GM18498 (cell line): ENCODE results near the gene SLC44A5.
"Not testable (repeated sequence)": the region's sequence is repeated elsewhere in the genome, so short reads cannot be mapped to it uniquely, and the experiment has no call there.

ENCODE experiments used
- ATAC-seq: cut with Tn5 transposase; IDR thresholded peaks from one replicate; pipeline ENCODE4 v1.9.1; 2021; ENCODE audit warnings: mild to moderate bottlenecking, moderate library complexity; ENCODE audit not compliant: unreplicated experiment

The SLC44A5 gene

DNA sequence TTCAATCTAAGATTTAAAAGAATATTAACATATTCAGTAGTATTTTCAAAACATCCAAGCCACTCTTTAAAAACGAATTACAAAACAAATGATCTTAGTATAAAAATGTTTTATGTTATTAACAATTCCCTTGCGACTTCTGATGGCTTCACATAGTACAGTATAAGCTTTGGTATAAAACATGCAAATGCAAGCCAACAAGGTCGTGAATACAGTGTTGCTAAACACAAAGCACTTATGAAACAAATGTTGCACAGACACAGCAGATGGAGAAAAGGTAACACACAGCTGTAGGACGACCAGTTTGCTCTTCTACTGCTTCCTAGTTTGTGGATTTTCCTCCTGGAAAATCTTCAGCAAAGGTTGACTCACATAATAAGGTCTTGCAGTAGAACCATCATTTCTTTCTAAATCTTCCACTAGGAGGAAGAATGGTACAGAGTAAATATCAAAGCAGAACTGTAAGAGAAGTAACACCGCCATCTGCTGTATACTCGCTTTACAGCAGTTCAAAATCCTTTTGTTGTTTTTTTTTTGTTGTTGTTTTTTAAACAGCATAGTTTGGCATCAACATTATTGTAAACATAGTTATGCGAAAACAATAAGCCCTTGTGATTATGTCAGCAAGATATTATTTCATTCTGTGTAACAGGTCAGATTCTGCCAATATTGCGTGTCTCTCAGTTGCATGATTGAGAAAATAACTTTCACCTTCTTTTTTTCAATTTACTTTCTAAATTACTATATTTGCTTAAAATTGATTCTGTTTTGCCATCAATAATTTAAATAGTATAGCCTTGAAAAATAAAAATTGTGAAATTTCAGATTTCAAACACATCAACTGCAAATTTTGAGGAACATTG, 407.3 kb downstream of the SLC44A5 start:
- peak; percentile 92 for ATAC-seq

GRCh38 chr1:75202751-75203150, 408.2 kb downstream of the SLC44A5 start:
- no peak for ATAC-seq

DNA sequence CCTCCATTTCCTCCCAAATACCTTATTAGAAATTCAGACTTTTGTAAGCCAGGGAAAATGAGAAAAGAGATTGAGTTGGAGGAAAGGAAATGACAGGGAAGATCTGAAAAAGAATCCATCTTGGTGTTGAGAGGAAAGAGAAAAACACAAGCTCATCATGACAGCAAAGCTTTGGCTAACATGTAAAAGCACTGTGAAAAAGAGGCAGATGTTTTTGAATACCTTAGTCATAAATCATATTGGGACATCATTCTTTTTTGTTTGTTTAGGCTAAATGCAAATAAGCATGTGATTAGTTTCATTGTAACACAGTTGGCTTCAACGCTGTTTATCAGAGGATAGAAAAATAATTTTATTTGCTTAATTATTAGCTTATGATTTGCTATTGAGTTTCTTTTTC, 412.2 kb downstream of the SLC44A5 start:
- ATAC-seq: no peak

DNA sequence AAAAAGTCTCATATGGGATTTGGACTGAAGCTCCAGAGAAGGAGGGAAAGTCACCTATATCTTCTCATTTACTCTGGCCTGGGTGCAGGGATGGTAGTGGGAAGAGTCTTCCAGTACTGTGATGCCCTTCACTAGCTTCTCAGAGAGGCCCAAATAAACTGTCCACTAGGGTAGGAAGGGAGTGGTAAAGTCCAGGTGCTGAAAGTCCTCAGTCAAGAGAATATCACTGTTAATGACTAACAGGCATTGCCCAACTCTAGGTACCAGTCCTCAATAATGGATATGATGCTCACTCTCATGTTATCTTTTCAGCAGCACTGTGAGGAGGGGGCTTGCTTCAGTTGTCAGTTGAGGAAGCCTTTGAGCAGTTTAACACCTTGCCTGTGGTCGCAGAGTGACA, 412.8 kb downstream of the SLC44A5 start:
- no peak for ATAC-seq

- no peak for ATAC-seq
These were observed 422.0 kb downstream of the SLC44A5 start for GRCh38 chr1:75188892-75189291.

DNA sequence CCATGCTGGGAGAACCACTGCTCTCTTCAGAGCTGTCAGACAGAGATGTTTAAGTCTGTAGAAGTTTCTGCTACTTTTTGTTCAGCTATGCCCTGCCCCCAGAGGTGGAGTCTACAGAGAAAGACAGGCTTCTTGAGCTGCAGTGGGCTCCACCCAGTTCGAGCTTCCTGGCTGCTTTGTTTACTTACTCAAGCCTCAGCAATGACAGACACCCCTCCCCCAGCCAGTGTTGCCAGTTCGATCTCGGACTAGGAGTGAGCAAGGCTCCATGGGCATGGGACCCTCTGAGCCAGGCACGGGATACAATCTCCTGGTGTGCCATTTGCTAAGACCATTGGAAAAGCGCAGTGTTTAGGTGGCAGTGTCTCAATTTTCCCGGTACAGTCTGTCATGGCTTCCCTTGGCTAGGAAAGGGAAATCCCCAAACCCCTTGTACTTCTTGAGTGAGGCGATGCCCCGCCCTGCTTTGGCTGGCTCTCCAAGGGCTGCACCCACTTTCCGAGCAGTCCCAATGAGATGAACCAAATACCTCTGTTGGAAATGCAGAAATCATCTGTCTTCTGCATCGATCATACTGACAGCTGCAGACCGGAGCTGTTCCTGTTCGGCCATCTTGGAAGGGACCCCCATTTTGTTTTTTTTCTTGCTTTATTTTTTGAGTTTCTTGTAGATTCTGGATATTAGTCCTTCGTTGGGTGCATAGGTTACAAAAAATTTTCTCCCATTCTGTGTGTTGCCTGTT, 429.5 kb downstream of the SLC44A5 start:
- not testable (repeated sequence) for ATAC-seq

DNA sequence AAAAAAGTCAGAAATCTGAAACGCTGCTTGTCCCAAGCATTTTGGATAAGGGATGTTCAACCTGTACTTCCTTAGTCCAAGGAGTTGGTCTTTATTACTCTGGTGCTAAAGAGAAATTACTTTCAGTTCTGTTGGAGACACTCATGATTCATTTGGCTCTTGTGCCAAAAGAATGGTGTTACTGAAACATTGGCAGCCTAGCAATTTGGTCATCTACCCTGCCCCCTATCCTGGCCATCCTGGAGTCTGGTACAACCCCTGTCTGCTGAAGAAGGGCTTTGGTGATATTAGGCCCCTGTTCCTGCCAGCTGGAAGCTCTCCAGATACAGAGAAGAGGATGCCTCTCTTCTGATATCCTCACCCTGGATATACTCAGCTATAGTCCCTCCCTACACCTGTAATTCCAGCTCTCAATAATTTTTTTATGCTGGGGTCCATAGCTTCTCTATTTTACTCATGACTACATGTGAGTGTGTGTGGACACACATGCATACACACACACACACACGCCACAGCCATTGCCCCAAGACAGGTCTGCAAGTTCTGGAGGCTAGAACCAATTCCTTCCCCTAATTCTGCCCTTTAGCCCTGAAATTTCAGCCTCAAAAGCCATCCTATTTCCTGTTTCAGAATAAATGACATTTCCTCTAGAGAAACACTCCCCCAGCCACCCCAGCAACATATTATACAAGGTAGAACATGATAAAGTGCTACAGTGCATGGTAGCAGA, 436.7 kb downstream of the SLC44A5 start:
- no peak for ATAC-seq

GRCh38 chr1:75172556-75172955, 438.4 kb downstream of the SLC44A5 start:
- no peak for ATAC-seq

DNA sequence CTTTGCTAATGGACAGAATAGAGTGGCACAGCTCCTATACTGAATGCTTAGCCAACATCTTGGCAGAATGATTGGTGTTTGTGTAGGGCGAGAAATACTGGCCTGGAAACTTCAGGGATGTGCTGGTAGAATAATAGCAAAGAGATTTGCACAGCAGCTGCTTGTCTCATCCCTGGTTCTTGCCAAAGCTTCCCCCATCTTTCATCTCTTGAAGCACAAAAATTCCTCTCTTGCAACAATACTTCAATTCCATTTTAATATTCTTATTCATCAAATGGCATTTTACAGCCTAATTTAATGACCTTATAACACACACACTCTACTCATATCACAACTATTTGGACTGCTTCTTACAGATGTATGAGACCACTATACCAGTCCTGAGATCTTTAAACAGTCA, 439.0 kb downstream of the SLC44A5 start:
- no peak for ATAC-seq

DNA sequence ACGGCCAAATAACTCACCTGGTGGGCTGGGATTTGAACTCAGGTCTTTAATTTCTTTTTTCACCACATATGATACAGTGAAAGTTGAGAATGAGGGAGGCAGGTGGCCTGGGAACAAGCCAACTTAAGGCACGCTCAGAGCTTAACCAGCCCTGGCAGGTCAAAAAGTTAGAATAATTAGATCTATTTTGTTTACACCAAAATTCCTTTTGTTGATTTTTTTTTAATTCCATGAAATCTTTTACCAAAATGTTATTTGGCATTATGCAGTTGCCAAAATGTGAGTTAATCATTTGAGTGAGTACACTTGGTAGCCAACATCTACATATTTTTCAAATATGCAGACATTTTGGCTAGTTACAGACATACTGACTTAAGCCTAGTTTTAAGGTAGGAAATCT, 439.9 kb downstream of the SLC44A5 start:
- no peak for ATAC-seq

- ATAC-seq: no peak
These were observed 440.9 kb downstream of the SLC44A5 start for GRCh38 chr1:75170011-75170410.

GRCh38 chr1:75166821-75167220, 444.1 kb downstream of the SLC44A5 start:
- no peak for ATAC-seq

GRCh38 chr1:75165264-75165663, 445.6 kb downstream of the SLC44A5 start:
- no peak for ATAC-seq

DNA sequence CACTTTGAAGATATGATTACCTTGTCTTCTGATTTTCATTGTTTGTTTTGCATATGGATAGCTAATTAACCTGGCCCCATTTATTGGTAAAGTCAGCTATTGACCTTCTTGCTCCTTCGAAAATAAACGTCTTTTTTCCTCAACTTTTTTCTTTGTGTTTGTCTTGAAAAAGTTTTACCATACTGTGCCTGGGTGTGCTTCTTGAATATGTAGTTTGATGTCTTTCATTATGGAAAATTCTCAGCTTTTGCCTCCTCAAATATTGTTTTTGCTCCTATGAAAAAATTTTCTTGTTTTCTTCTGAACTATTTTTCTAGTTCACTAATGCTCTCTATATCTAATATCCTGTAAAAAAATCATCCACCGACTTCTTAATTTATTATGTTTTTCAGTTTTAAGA, 451.8 kb downstream of the SLC44A5 start:
- no peak for ATAC-seq
